GM13976 (cell line): ENCODE measurements around the gene OLA1.

Source experiments
- DNase-seq: peaks from one replicate; pipeline ENCODE4 v3.0.0; 2012; ENCODE audit warnings: low spot score
- in situ Hi-C: fragments of 300-500 bp; cut with MboI; formaldehyde crosslinking; loops from one replicate; pipeline ENCODE4 v1.12.0; 2022; ENCODE audit warnings: low sequenced_read_pairs, mixed read lengths, inconsistent platforms; ENCODE audit not compliant: unreplicated experiment
- TF ChIP-seq, protein P1 (sequence below): IDR thresholded peaks from 2 replicates; pipeline ENCODE4 v1.5.1; 2012; ENCODE audit warnings: borderline replicate concordance, mild to moderate bottlenecking; ENCODE audit not compliant: insufficient read depth; ENCODE audit errors: extremely low read depth, missing control alignments, control extremely low read depth

The OLA1 gene

DNA sequence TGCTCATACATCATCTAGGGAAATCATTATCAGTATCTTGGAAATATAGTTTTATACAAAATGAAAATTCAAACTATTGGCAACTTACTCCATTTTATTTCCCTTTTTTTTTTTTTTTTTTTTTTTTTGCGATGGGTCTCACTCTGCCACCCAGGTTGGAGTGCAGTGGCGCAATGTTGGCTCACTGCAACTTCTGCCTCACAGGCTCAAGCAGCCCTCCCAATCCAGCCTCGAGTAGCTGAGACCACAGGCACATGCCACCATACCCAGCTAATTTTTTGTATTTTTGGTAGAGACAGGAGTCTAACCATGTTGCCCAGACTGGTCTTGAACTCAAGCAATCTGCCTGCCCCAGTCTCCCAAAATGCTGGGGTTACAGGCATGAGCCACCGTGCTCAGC, 29.0 kb downstream of the OLA1 start:
- in situ Hi-C loops = no loop called here
- DNase-seq = no peak
- TF ChIP-seq, protein P1, sequence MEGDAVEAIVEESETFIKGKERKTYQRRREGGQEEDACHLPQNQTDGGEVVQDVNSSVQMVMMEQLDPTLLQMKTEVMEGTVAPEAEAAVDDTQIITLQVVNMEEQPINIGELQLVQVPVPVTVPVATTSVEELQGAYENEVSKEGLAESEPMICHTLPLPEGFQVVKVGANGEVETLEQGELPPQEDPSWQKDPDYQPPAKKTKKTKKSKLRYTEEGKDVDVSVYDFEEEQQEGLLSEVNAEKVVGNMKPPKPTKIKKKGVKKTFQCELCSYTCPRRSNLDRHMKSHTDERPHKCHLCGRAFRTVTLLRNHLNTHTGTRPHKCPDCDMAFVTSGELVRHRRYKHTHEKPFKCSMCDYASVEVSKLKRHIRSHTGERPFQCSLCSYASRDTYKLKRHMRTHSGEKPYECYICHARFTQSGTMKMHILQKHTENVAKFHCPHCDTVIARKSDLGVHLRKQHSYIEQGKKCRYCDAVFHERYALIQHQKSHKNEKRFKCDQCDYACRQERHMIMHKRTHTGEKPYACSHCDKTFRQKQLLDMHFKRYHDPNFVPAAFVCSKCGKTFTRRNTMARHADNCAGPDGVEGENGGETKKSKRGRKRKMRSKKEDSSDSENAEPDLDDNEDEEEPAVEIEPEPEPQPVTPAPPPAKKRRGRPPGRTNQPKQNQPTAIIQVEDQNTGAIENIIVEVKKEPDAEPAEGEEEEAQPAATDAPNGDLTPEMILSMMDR = no peak

DNA sequence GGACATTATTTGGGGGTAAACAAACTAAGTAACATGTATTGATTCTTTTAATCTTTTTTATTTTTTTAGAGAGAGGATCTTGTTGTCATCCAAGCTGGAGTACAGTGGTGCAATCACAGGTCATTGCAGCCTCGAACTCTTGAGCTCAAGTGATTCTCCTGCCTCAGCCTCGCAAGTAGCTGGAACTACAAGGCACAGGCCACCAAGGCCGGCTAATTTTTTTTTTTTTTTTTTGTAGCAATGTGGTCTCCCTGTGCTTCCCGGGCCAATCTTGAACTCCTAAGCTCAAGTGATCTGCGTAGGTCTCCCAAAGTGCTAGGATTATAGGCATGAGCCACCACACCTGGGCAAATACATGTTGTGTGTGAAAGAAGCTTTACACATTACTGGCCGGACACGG, 29.6 kb downstream of the OLA1 start:
- TF ChIP-seq, protein P1 = no peak
- DNase-seq = no peak
- in situ Hi-C loops = no loop called here

DNA sequence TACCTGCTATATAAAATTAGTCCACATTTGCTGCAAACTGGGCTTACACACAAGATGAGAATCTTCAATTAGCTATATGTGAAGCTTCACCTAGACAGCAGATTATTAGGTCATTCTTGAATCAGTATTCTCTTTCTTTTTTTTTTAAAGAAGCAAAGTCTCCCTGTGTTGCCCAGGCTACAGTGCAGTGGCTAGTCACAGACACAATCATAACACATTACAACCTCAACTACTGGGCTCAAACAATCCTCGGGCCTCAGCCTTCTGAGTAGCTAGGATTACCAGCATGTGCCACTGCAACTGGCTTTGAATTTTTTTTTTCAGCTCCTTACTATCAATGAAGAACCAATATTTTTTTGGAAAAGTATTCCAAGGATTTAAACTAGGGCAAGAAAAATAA, 30.5 kb downstream of the OLA1 start:
- in situ Hi-C loops = no loop called here
- TF ChIP-seq, protein P1 = no peak
- DNase-seq = no peak

DNA sequence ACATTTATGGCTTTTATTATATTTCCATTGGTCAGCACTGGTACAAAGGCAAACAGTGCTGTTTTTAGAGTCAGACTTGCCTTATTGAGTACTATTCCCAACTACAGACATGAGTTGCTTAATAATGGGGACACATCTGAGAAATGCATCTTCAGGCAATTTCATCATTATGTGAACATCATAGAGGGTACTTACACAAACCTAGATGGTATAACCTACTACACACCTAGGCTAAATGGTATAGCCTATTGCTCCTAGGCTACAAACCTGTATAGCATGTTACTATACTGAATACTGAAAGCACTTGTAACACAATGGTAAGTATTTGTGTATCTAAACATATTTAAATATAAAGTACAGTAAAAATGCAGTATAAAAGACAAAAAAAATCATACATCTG, 36.4 kb downstream of the OLA1 start:
- in situ Hi-C loops = no loop called here
- no peak for DNase-seq
- TF ChIP-seq, protein P1 = no peak

DNA sequence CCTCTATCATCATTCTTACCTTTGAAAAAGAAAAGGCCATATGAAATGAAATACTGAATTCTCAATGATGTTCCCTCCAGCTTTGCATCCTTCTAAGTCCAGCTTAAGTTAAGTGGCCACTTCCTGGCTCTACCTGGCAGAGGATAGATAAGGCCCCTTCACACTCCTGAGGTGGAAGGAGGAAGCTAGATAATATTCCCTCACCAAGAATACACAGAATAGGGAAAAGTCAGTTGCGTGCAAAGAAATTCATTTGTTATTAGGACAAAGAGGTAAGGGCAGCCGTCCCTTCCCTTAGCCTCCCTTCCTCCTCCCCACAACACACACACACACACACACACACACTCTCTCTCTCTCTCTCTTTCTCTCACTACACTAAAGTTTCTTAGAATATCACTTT, 37.5 kb downstream of the OLA1 start:
- DNase-seq = no peak
- in situ Hi-C loops = no loop called here

DNA sequence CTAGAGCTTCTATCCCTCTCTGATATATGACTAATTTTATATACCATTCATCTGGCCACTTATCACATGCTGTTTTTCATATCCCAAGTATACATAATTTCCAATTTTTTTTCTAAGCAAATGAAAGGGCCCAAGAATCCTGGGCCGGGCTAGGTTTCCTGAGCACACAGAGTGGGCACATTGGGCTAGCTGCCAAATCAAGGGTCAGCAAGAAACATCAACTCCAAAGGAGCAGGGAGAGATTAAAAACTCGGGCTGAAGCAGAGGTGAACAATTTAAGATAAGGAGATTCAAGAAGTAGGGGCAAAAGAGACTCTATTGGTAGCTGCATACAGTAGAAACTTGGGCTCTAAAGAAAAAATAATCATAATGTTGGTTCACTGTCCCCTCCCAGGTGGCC, 39.0 kb downstream of the OLA1 start:
- in situ Hi-C loops = no loop called here
- DNase-seq = no peak
- TF ChIP-seq, protein P1 = no peak

More for the DNA sequence above, 37.5 kb downstream of the OLA1 start:
- TF ChIP-seq, protein P1 = no peak

DNA sequence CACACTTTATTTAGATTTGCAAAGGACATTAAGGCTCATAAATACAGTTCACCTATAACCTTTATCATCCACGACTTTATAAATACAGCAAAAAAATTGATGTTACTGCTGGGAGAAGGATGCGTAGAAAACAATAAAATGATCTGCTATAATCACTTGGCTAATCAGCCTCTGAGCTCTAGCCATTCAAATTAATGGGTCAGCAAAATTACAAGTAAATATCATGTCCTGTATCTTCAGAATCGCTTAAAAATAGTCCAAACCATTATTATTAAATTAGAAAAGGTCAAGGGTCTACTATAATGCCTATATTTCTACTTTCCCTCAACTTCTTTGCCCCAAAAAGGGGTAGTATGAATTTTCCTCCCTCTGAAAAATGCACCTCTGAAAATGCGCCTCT, 40.3 kb downstream of the OLA1 start:
- TF ChIP-seq, protein P1 = no peak
- in situ Hi-C loops = no loop called here
- no peak for DNase-seq
